Measurements from ENCODE around the gene TMEM258. TPM values are rescaled to one million over a fixed set of nuclear protein-coding genes. Genes with fewer than 3 reads are reported as not detected.

Gene TMEM258
- total and polyA plus RNA-seq, 2 of the 4 experiments (the other 2 are of a cell fraction), result 107 to 280 TPM

- no peaks in the 10 kb centered on the region for H3K4me1 ChIP-seq (ENCODE audit: control insufficient read depth, insufficient read depth, low read length)
- no TSS peak for BruUV-seq (replicated peaks)
- no peak overlapping the region for H4K91ac ChIP-seq (ENCODE audit: insufficient read depth, low read depth, low read length)
- no peak overlapping the region for H3K4me2 ChIP-seq (ENCODE audit: low read depth, low read length)
- H4K5ac ChIP-seq (ENCODE audit: low read depth, low read length), result no peak overlapping the region
- H3K56ac ChIP-seq (ENCODE audit: extremely low read depth, insufficient read depth, low read length), result no peak overlapping the region
- CTCF ChIA-PET, result no interaction called here
- no peak for ATAC-seq (ENCODE audit: low read depth)
- H3K79me1 ChIP-seq (ENCODE audit: low read depth in 1 of 2, low read length in 2 of 2), result no peaks in the 10 kb centered on the region
- H3K14ac ChIP-seq (replicated peaks; ENCODE audit: low read depth, low read length), result no peak overlapping the region
- no peaks in the 10 kb centered on the region for H3K36me3 ChIP-seq (ENCODE audit: control insufficient read depth, insufficient read depth, low read length)
- in situ Hi-C loops (cut with MboI; ENCODE audit: low sequenced_read_pairs), result no loop called here
- intact Hi-C loops (cut with micrococcal nuclease), result no loop called here
- no peak overlapping the region for H4K8ac ChIP-seq (ENCODE audit: low read depth in 2 of 2, low read length in 2 of 2)
- H2AK9ac ChIP-seq (replicated peaks; ENCODE audit: low read depth, low read length, poor library complexity), result no peak overlapping the region
- no peak overlapping the region for H3K18ac ChIP-seq (ENCODE audit: low read depth, low read length)
- H3K23ac ChIP-seq (ENCODE audit: low read depth, low read length), result no peak overlapping the region
- POLR2A ChIA-PET (ENCODE audit: unreplicated experiment), result no interaction called here
- dilution Hi-C loops (cut with HindIII; ENCODE audit: low sequenced_read_pairs, unreplicated experiment), result no loop called here
- no peak overlapping the region for H2BK120ac ChIP-seq (ENCODE audit: low read depth, low read length)
- no peak overlapping the region for H3K27ac ChIP-seq (ENCODE audit: insufficient read depth, low read length)
- no peaks in the 10 kb centered on the region for H3K9me1 ChIP-seq (ENCODE audit: insufficient read depth, low read length)
- no peak for DNase-seq
- H2AFZ ChIP-seq (replicated peaks; ENCODE audit: low read length, poor library complexity), result no peak overlapping the region
- no peaks in the 10 kb centered on the region for H3K9me3 ChIP-seq (ENCODE audit: control insufficient read depth, insufficient read depth, low read length)
- no peak overlapping the region; the same call in 1 of the 2 replicates for H2AK5ac ChIP-seq (ENCODE audit: low read depth, low read length)
- no peak overlapping the region for H3K9ac ChIP-seq (ENCODE audit: low read depth, low read length)
- no peaks in the 10 kb centered on the region for H3K27me3 ChIP-seq (ENCODE audit: control insufficient read depth, insufficient read depth, low read length)
- H2BK15ac ChIP-seq (ENCODE audit: low read depth, low read length), result no peak overlapping the region
- no peak overlapping the region for H3K4me3 ChIP-seq (ENCODE audit: insufficient read depth, low read depth, low read length)
- H3K4ac ChIP-seq (ENCODE audit: low read depth, low read length), result no peak overlapping the region
- no peak overlapping the region for H2BK5ac ChIP-seq (ENCODE audit: low read depth, low read length, poor library complexity, severe bottlenecking)
- no peak overlapping the region for H2BK20ac ChIP-seq (ENCODE audit: low read depth, low read length)
- TF ChIP-seq NFE2L2 (IDR thresholded peaks at IDR 0.05; ENCODE audit: low read depth, low read length) (no peak), RCOR1 (IDR thresholded peaks at IDR 0.05; ENCODE audit: insufficient replicate concordance, low read length) (no peak), RFX5 (IDR thresholded peaks at IDR 0.05; ENCODE audit: low read depth, low read length) (no peak), CEBPB (IDR thresholded peaks at IDR 0.05; ENCODE audit: low read depth, low read length) (no peak)
- WGBS, 2 experiments (ENCODE audit: extremely low coverage in 2 of 2, insufficient read length in 1 of 2), result 96% methylated on average over 3 of the region's 6 CpGs; no CpG with 5 or more reads in 1 of the 2 experiments
- no peaks in the 10 kb centered on the region for H4K20me1 ChIP-seq (ENCODE audit: insufficient read depth, low read length)
Observed at GRCh38 chr11:61775106-61775505, 17.3 kb downstream of the TMEM258 start.

Measured in IMR-90 (cell line).